ENCODE measurements around the gene LIPH.

Gene LIPH

GRCh38 chr3:185549651-185550111, 2.7 kb downstream of the LIPH start:
- Histone ChIP-seq H3K4me1 (ENCODE audit: control insufficient read depth in 2 of 2, insufficient read depth in 1 of 2, low read depth in 1 of 2, low read length in 2 of 2) (peaks cover 0 to 1% of the 10 kb centered on the region in 2 donors), H3K27me3 (ENCODE audit: control insufficient read depth in 3 of 3, insufficient read depth in 3 of 3, low read depth in 1 of 3, low read length in 3 of 3) (no peaks in the 10 kb centered on the region), H3K27ac (replicated peaks; ENCODE audit: low read length) (no peak overlapping the region), H2BK12ac (ENCODE audit: low read length) (no peak overlapping the region), H3K79me1 (ENCODE audit: low read depth, low read length) (no peaks in the 10 kb centered on the region), H4K91ac (ENCODE audit: low read depth, low read length, poor library complexity) (no peak overlapping the region), H3K14ac (ENCODE audit: low read length) (no peak overlapping the region), H3K4ac (ENCODE audit: low read length) (no peak overlapping the region), H3K36me3 (replicated peaks in 1 of 2; ENCODE audit: control insufficient read depth in 2 of 2, insufficient read depth in 2 of 2, low read length in 2 of 2) (no peaks in the 10 kb centered on the region), H3K23ac (ENCODE audit: low read depth, low read length, poor library complexity) (no peak overlapping the region), H3K4me2 (ENCODE audit: insufficient read depth, low read length, poor library complexity, severe bottlenecking) (no peak overlapping the region), H2BK5ac (ENCODE audit: low read length) (no peak overlapping the region), H2BK120ac (ENCODE audit: low read depth, low read length) (no peak overlapping the region), H3K18ac (ENCODE audit: low read length) (no peak overlapping the region), H2BK15ac (ENCODE audit: low read length) (no peak overlapping the region), H3K9me3 (replicated peaks in 1 of 2; ENCODE audit: control insufficient read depth in 2 of 2, insufficient read depth in 1 of 2, low read depth in 1 of 2, low read length in 2 of 2) (no peaks in the 10 kb centered on the region), H2AFZ (ENCODE audit: low read length) (no peak overlapping the region), H4K8ac (ENCODE audit: low read depth, low read length) (no peak overlapping the region), H3K9ac (ENCODE audit: low read depth, low read length, poor library complexity) (no peak overlapping the region), H2AK5ac (ENCODE audit: low read depth, low read length) (no peak overlapping the region), H3K4me3 (ENCODE audit: low read length in 2 of 2) (no peak overlapping the region)
- DNase-seq (ENCODE audit: low spot score) = no peak
- no CpG with 5 or more reads among the region's 3 CpGs for WGBS, 2 donors (ENCODE audit: extremely low coverage in 2 of 2, insufficient read length in 2 of 2, insufficient replicate concordance in 1 of 2)

- peaks cover 0 to 1% of the 10 kb centered on the region in 2 donors for H3K4me1 ChIP-seq (ENCODE audit: control insufficient read depth in 2 of 2, insufficient read depth in 1 of 2, low read depth in 1 of 2, low read length in 2 of 2)
- no peak for DNase-seq (ENCODE audit: low spot score)
- H3K23ac ChIP-seq (ENCODE audit: low read depth, low read length, poor library complexity) = no peak overlapping the region
- H3K9ac ChIP-seq (ENCODE audit: low read depth, low read length, poor library complexity) = no peak overlapping the region
- no peak overlapping the region for H3K4me3 ChIP-seq (ENCODE audit: low read length in 2 of 2)
- no peaks in the 10 kb centered on the region for H3K79me1 ChIP-seq (ENCODE audit: low read depth, low read length)
- H2AFZ ChIP-seq (ENCODE audit: low read length) = no peak overlapping the region
- H3K14ac ChIP-seq (ENCODE audit: low read length) = no peak overlapping the region
- no peak overlapping the region for H4K8ac ChIP-seq (ENCODE audit: low read depth, low read length)
- H2BK5ac ChIP-seq (ENCODE audit: low read length) = no peak overlapping the region
- no CpG with 5 or more reads among the region's 3 CpGs for WGBS, 2 donors (ENCODE audit: extremely low coverage in 2 of 2, insufficient read length in 2 of 2, insufficient replicate concordance in 1 of 2)
- H2BK120ac ChIP-seq (ENCODE audit: low read depth, low read length) = no peak overlapping the region
- no peak overlapping the region for H3K4ac ChIP-seq (ENCODE audit: low read length)
- H3K18ac ChIP-seq (ENCODE audit: low read length) = no peak overlapping the region
- H2AK5ac ChIP-seq (ENCODE audit: low read depth, low read length) = no peak overlapping the region
- no peaks in the 10 kb centered on the region for H3K27me3 ChIP-seq (ENCODE audit: control insufficient read depth in 3 of 3, insufficient read depth in 3 of 3, low read depth in 1 of 3, low read length in 3 of 3)
- no peak overlapping the region for H2BK12ac ChIP-seq (ENCODE audit: low read length)
- no peaks in the 10 kb centered on the region for H3K36me3 ChIP-seq (replicated peaks in 1 of 2; ENCODE audit: control insufficient read depth in 2 of 2, insufficient read depth in 2 of 2, low read length in 2 of 2)
- H3K27ac ChIP-seq (replicated peaks; ENCODE audit: low read length) = no peak overlapping the region
- H3K9me3 ChIP-seq (replicated peaks in 1 of 2; ENCODE audit: control insufficient read depth in 2 of 2, insufficient read depth in 1 of 2, low read depth in 1 of 2, low read length in 2 of 2) = no peaks in the 10 kb centered on the region
- no peak overlapping the region for H3K4me2 ChIP-seq (ENCODE audit: insufficient read depth, low read length, poor library complexity, severe bottlenecking)
- no peak overlapping the region for H2BK15ac ChIP-seq (ENCODE audit: low read length)
- H4K91ac ChIP-seq (ENCODE audit: low read depth, low read length, poor library complexity) = no peak overlapping the region
Observed at GRCh38 chr3:185549122-185549521, 3.3 kb downstream of the LIPH start.

- Histone ChIP-seq H3K4me2 (ENCODE audit: insufficient read depth, low read length, poor library complexity, severe bottlenecking) (no peak overlapping the region), H3K4ac (ENCODE audit: low read length) (no peak overlapping the region), H3K14ac (ENCODE audit: low read length) (no peak overlapping the region), H2AFZ (ENCODE audit: low read length) (no peak overlapping the region), H4K8ac (ENCODE audit: low read depth, low read length) (no peak overlapping the region), H3K36me3 (replicated peaks in 1 of 2; ENCODE audit: control insufficient read depth in 2 of 2, insufficient read depth in 2 of 2, low read length in 2 of 2) (no peaks in the 10 kb centered on the region), H2BK15ac (ENCODE audit: low read length) (no peak overlapping the region), H3K18ac (ENCODE audit: low read length) (no peak overlapping the region), H3K9ac (ENCODE audit: low read depth, low read length, poor library complexity) (no peak overlapping the region), H2BK12ac (ENCODE audit: low read length) (no peak overlapping the region), H3K79me1 (ENCODE audit: low read depth, low read length) (no peaks in the 10 kb centered on the region), H2BK5ac (ENCODE audit: low read length) (no peak overlapping the region), H3K23ac (ENCODE audit: low read depth, low read length, poor library complexity) (no peak overlapping the region), H3K27ac (replicated peaks; ENCODE audit: low read length) (no peak overlapping the region), H3K9me3 (replicated peaks in 1 of 2; ENCODE audit: control insufficient read depth in 2 of 2, insufficient read depth in 1 of 2, low read depth in 1 of 2, low read length in 2 of 2) (no peaks in the 10 kb centered on the region), H2AK5ac (ENCODE audit: low read depth, low read length) (no peak overlapping the region), H3K4me3 (ENCODE audit: low read length in 2 of 2) (no peak overlapping the region), H2BK120ac (ENCODE audit: low read depth, low read length) (no peak overlapping the region), H4K91ac (ENCODE audit: low read depth, low read length, poor library complexity) (no peak overlapping the region), H3K27me3 (ENCODE audit: control insufficient read depth in 3 of 3, insufficient read depth in 3 of 3, low read depth in 1 of 3, low read length in 3 of 3) (peaks cover 0 to 3% (median 0%) of the 10 kb centered on the region in 3 experiments), H3K4me1 (ENCODE audit: control insufficient read depth in 2 of 2, insufficient read depth in 1 of 2, low read depth in 1 of 2, low read length in 2 of 2) (peaks cover 2 to 5% of the 10 kb centered on the region in 2 donors)
- no peak for DNase-seq (ENCODE audit: low spot score)
- no CpG with 5 or more reads among the region's 7 CpGs for WGBS, 2 donors (ENCODE audit: extremely low coverage in 2 of 2, insufficient read length in 2 of 2, insufficient replicate concordance in 1 of 2)
Observed at GRCh38 chr3:185540695-185541094, 11.7 kb downstream of the LIPH start.

- no peaks in the 10 kb centered on the region for H3K9me3 ChIP-seq (replicated peaks in 1 of 2; ENCODE audit: control insufficient read depth in 2 of 2, insufficient read depth in 1 of 2, low read depth in 1 of 2, low read length in 2 of 2)
- H3K36me3 ChIP-seq (replicated peaks in 1 of 2; ENCODE audit: control insufficient read depth in 2 of 2, insufficient read depth in 2 of 2, low read length in 2 of 2) = no peaks in the 10 kb centered on the region
- no peak overlapping the region for H4K8ac ChIP-seq (ENCODE audit: low read depth, low read length)
- WGBS, 2 donors (ENCODE audit: extremely low coverage in 2 of 2, insufficient read length in 2 of 2, insufficient replicate concordance in 1 of 2) = no CpG with 5 or more reads among the region's 2 CpGs
- H2AFZ ChIP-seq (ENCODE audit: low read length) = peak overlapping the region; percentile 35
- no peak overlapping the region for H3K18ac ChIP-seq (ENCODE audit: low read length)
- H3K4ac ChIP-seq (ENCODE audit: low read length) = no peak overlapping the region
- H3K14ac ChIP-seq (ENCODE audit: low read length) = no peak overlapping the region
- no peaks in the 10 kb centered on the region for H3K79me1 ChIP-seq (ENCODE audit: low read depth, low read length)
- H3K27ac ChIP-seq (replicated peaks; ENCODE audit: low read length) = no peak overlapping the region
- H3K23ac ChIP-seq (ENCODE audit: low read depth, low read length, poor library complexity) = no peak overlapping the region
- H3K4me2 ChIP-seq (ENCODE audit: insufficient read depth, low read length, poor library complexity, severe bottlenecking) = no peak overlapping the region
- H2BK5ac ChIP-seq (ENCODE audit: low read length) = no peak overlapping the region
- DNase-seq (ENCODE audit: low spot score) = no peak
- H2BK15ac ChIP-seq (ENCODE audit: low read length) = no peak overlapping the region
- H3K27me3 ChIP-seq (ENCODE audit: control insufficient read depth in 3 of 3, insufficient read depth in 3 of 3, low read depth in 1 of 3, low read length in 3 of 3) = peaks cover 0 to 3% (median 0%) of the 10 kb centered on the region in 3 experiments
- no peak overlapping the region for H2AK5ac ChIP-seq (ENCODE audit: low read depth, low read length)
- no peak overlapping the region for H2BK12ac ChIP-seq (ENCODE audit: low read length)
- no peak overlapping the region for H2BK120ac ChIP-seq (ENCODE audit: low read depth, low read length)
- H3K4me1 ChIP-seq (ENCODE audit: control insufficient read depth in 2 of 2, insufficient read depth in 1 of 2, low read depth in 1 of 2, low read length in 2 of 2) = peaks cover 2 to 5% of the 10 kb centered on the region in 2 donors
- H3K9ac ChIP-seq (ENCODE audit: low read depth, low read length, poor library complexity) = no peak overlapping the region
- no peak overlapping the region for H4K91ac ChIP-seq (ENCODE audit: low read depth, low read length, poor library complexity)
- H3K4me3 ChIP-seq (ENCODE audit: low read length in 2 of 2) = peak overlapping the region in 1 of 2 donors; percentile 9
Observed at GRCh38 chr3:185539934-185540333, 12.5 kb downstream of the LIPH start.

All from neuronal stem cell (in vitro differentiated cells).